ENCODE measurements around the gene CAB39L.

CAB39L gene

DNA sequence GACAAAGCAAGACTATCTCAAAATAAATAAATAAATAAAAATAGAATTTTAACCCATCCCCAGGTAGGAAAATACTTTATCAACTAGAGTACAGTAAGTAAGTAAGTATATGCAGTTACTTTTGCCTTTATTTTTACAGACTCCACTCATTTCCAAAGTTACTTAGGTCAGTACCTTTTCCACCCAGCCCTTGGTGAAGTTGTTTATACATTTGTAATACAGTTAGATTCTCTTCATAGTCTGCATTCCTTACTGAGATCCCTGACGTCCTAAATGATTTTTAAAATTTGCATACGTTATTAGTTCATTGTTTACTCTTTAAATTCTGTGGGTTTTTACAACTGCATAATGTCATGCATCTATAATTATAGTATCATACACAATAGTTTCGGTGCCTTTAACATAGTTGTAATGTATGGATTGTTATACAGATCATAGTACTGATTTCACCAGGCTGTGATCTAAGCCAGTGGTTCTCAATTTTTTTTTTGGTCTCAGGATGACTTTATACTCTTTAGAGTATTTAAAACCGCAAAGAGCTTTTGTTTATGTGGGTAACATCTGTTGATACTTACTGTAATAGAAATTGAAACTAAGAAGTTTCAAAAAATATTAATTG, 10.6 kb upstream of the CAB39L start:
- H3K9ac ChIP-seq (ENCODE audit: low read length), result peak overlapping the region; percentile 54
- WGBS, result no CpG with 5 or more reads among the region's 4 CpGs
- H3K4me3 ChIP-seq (ENCODE audit: insufficient read depth in 1 of 2, low read depth in 1 of 2, low read length in 2 of 2), result peak overlapping the region in 1 of 2 experiments; percentile 32
- H3K36me3 ChIP-seq (ENCODE audit: control insufficient read depth in 1 of 2, insufficient read depth in 2 of 2, low read depth in 1 of 2, low read length in 2 of 2), result peaks cover 0 to 13% of the 10 kb centered on the region in 2 experiments
- H4K8ac ChIP-seq (ENCODE audit: low read length), result no peak overlapping the region
- no peak overlapping the region for H2AFZ ChIP-seq (ENCODE audit: low read depth, low read length)
- no peak overlapping the region for H3K4me2 ChIP-seq (ENCODE audit: low read length, poor library complexity, severe bottlenecking)
- no peak overlapping the region for H3K14ac ChIP-seq (ENCODE audit: low read length in 2 of 2)
- no peak overlapping the region for H2BK15ac ChIP-seq (ENCODE audit: low read depth, poor library complexity, severe bottlenecking)
- no peak overlapping the region for H2AK5ac ChIP-seq (ENCODE audit: low read length, severe bottlenecking)
- H2BK12ac ChIP-seq (ENCODE audit: low read length in 2 of 2), result no peak overlapping the region
- H3K23ac ChIP-seq (ENCODE audit: low read length in 2 of 2), result no peak overlapping the region
- H3K4me1 ChIP-seq (ENCODE audit: control insufficient read depth, insufficient read depth, low read depth, low read length), result no peaks in the 10 kb centered on the region
- no peaks in the 10 kb centered on the region for H3K27me3 ChIP-seq (ENCODE audit: control insufficient read depth in 1 of 2, insufficient read depth in 1 of 2, low read length in 2 of 2)
- H3K27ac ChIP-seq (ENCODE audit: low read length, poor library complexity, severe bottlenecking), result no peak overlapping the region
- H3K4ac ChIP-seq (ENCODE audit: low read depth in 1 of 2, low read length in 2 of 2), result no peak overlapping the region
- peak; percentile 86 for DNase-seq
- no peak overlapping the region for H3K18ac ChIP-seq (ENCODE audit: low read depth in 1 of 2, low read length in 2 of 2)
- H3K79me1 ChIP-seq (replicated peaks; ENCODE audit: low read length, poor library complexity, severe bottlenecking), result no peaks in the 10 kb centered on the region
- no peak overlapping the region for H4K91ac ChIP-seq (ENCODE audit: low read length)
- no peak overlapping the region for H2BK120ac ChIP-seq (ENCODE audit: low read depth, low read length)
- no peak overlapping the region for H2BK5ac ChIP-seq (ENCODE audit: low read depth, low read length, poor library complexity, severe bottlenecking)
- no peaks in the 10 kb centered on the region for H3K9me3 ChIP-seq (ENCODE audit: control insufficient read depth, low read length)

GRCh38 chr13:49453465-49453864, 9.6 kb upstream of the CAB39L start:
- H2BK15ac ChIP-seq (ENCODE audit: low read depth, poor library complexity, severe bottlenecking), result no peak overlapping the region
- no peak overlapping the region for H3K18ac ChIP-seq (ENCODE audit: low read depth in 1 of 2, low read length in 2 of 2)
- no peak overlapping the region for H2BK5ac ChIP-seq (ENCODE audit: low read depth, low read length, poor library complexity, severe bottlenecking)
- H3K36me3 ChIP-seq (ENCODE audit: control insufficient read depth in 1 of 2, insufficient read depth in 2 of 2, low read depth in 1 of 2, low read length in 2 of 2), result peaks cover 0 to 17% of the 10 kb centered on the region in 2 experiments
- H2BK12ac ChIP-seq (ENCODE audit: low read length in 2 of 2), result no peak overlapping the region
- no peaks in the 10 kb centered on the region for H3K9me3 ChIP-seq (ENCODE audit: control insufficient read depth, low read length)
- no peak for DNase-seq
- no peak overlapping the region for H3K23ac ChIP-seq (ENCODE audit: low read length in 2 of 2)
- H3K4me1 ChIP-seq (ENCODE audit: control insufficient read depth, insufficient read depth, low read depth, low read length), result no peaks in the 10 kb centered on the region
- H2AFZ ChIP-seq (ENCODE audit: low read depth, low read length), result no peak overlapping the region
- over 99% methylated on average over 7 of the region's 7 CpGs for WGBS
- H3K9ac ChIP-seq (ENCODE audit: low read length), result no peak overlapping the region
- H2AK5ac ChIP-seq (ENCODE audit: low read length, severe bottlenecking), result no peak overlapping the region
- no peak overlapping the region for H3K4me2 ChIP-seq (ENCODE audit: low read length, poor library complexity, severe bottlenecking)
- H3K4me3 ChIP-seq (ENCODE audit: insufficient read depth in 1 of 2, low read depth in 1 of 2, low read length in 2 of 2), result no peak overlapping the region
- no peak overlapping the region for H4K91ac ChIP-seq (ENCODE audit: low read length)
- no peak overlapping the region for H3K14ac ChIP-seq (ENCODE audit: low read length in 2 of 2)
- H2BK120ac ChIP-seq (ENCODE audit: low read depth, low read length), result no peak overlapping the region
- no peaks in the 10 kb centered on the region for H3K27me3 ChIP-seq (ENCODE audit: control insufficient read depth in 1 of 2, insufficient read depth in 1 of 2, low read length in 2 of 2)
- no peak overlapping the region for H3K27ac ChIP-seq (ENCODE audit: low read length, poor library complexity, severe bottlenecking)
- H3K79me1 ChIP-seq (replicated peaks; ENCODE audit: low read length, poor library complexity, severe bottlenecking), result no peaks in the 10 kb centered on the region
- no peak overlapping the region for H4K8ac ChIP-seq (ENCODE audit: low read length)
- H3K4ac ChIP-seq (ENCODE audit: low read depth in 1 of 2, low read length in 2 of 2), result no peak overlapping the region

- Histone ChIP-seq H3K27me3 (ENCODE audit: control insufficient read depth in 1 of 2, insufficient read depth in 1 of 2, low read length in 2 of 2) (no peaks in the 10 kb centered on the region), H4K8ac (ENCODE audit: low read length) (no peak overlapping the region), H3K27ac (ENCODE audit: low read length, poor library complexity, severe bottlenecking) (no peak overlapping the region), H3K4ac (ENCODE audit: low read depth in 1 of 2, low read length in 2 of 2) (no peak overlapping the region), H3K14ac (ENCODE audit: low read length in 2 of 2) (no peak overlapping the region), H2AK5ac (ENCODE audit: low read length, severe bottlenecking) (no peak overlapping the region), H2BK12ac (ENCODE audit: low read length in 2 of 2) (no peak overlapping the region), H2BK120ac (ENCODE audit: low read depth, low read length) (no peak overlapping the region), H2AFZ (ENCODE audit: low read depth, low read length) (no peak overlapping the region), H3K4me1 (ENCODE audit: control insufficient read depth, insufficient read depth, low read depth, low read length) (no peaks in the 10 kb centered on the region), H3K18ac (ENCODE audit: low read depth in 1 of 2, low read length in 2 of 2) (no peak overlapping the region), H3K4me3 (ENCODE audit: insufficient read depth in 1 of 2, low read depth in 1 of 2, low read length in 2 of 2) (no peak overlapping the region), H3K36me3 (ENCODE audit: control insufficient read depth in 1 of 2, insufficient read depth in 2 of 2, low read depth in 1 of 2, low read length in 2 of 2) (peaks cover 0 to 17% of the 10 kb centered on the region in 2 experiments), H3K9ac (ENCODE audit: low read length) (no peak overlapping the region), H3K23ac (ENCODE audit: low read length in 2 of 2) (no peak overlapping the region), H2BK5ac (ENCODE audit: low read depth, low read length, poor library complexity, severe bottlenecking) (no peak overlapping the region), H3K9me3 (ENCODE audit: control insufficient read depth, low read length) (no peaks in the 10 kb centered on the region), H3K79me1 (replicated peaks; ENCODE audit: low read length, poor library complexity, severe bottlenecking) (no peaks in the 10 kb centered on the region), H4K91ac (ENCODE audit: low read length) (no peak overlapping the region), H2BK15ac (ENCODE audit: low read depth, poor library complexity, severe bottlenecking) (no peak overlapping the region), H3K4me2 (ENCODE audit: low read length, poor library complexity, severe bottlenecking) (no peak overlapping the region)
- WGBS, result 99% methylated on average over 5 of the region's 8 CpGs
- no peak for DNase-seq
Measured at GRCh38 chr13:49452725-49453457, 9.0 kb upstream of the CAB39L start.

GRCh38 chr13:49450105-49450819, 6.4 kb upstream of the CAB39L start:
- Histone ChIP-seq H3K9me3 (ENCODE audit: control insufficient read depth, low read length) (no peaks in the 10 kb centered on the region), H2BK15ac (ENCODE audit: low read depth, poor library complexity, severe bottlenecking) (no peak overlapping the region), H4K91ac (ENCODE audit: low read length) (no peak overlapping the region), H3K27ac (ENCODE audit: low read length, poor library complexity, severe bottlenecking) (no peak overlapping the region), H3K4me3 (ENCODE audit: insufficient read depth in 1 of 2, low read depth in 1 of 2, low read length in 2 of 2) (no peak overlapping the region), H3K79me1 (replicated peaks; ENCODE audit: low read length, poor library complexity, severe bottlenecking) (peaks cover 2% of the 10 kb centered on the region), H3K36me3 (ENCODE audit: control insufficient read depth in 1 of 2, insufficient read depth in 2 of 2, low read depth in 1 of 2, low read length in 2 of 2) (peaks cover 0 to 17% of the 10 kb centered on the region in 2 experiments), H2BK120ac (ENCODE audit: low read depth, low read length) (no peak overlapping the region), H2BK5ac (ENCODE audit: low read depth, low read length, poor library complexity, severe bottlenecking) (no peak overlapping the region), H3K4ac (ENCODE audit: low read depth in 1 of 2, low read length in 2 of 2) (no peak overlapping the region), H3K14ac (ENCODE audit: low read length in 2 of 2) (no peak overlapping the region), H4K8ac (ENCODE audit: low read length) (no peak overlapping the region), H3K27me3 (ENCODE audit: control insufficient read depth in 1 of 2, insufficient read depth in 1 of 2, low read length in 2 of 2) (no peaks in the 10 kb centered on the region), H3K18ac (ENCODE audit: low read depth in 1 of 2, low read length in 2 of 2) (no peak overlapping the region), H3K9ac (ENCODE audit: low read length) (no peak overlapping the region), H2AK5ac (ENCODE audit: low read length, severe bottlenecking) (no peak overlapping the region), H2AFZ (ENCODE audit: low read depth, low read length) (no peak overlapping the region), H3K4me2 (ENCODE audit: low read length, poor library complexity, severe bottlenecking) (no peak overlapping the region), H2BK12ac (ENCODE audit: low read length in 2 of 2) (no peak overlapping the region), H3K4me1 (ENCODE audit: control insufficient read depth, insufficient read depth, low read depth, low read length) (no peaks in the 10 kb centered on the region), H3K23ac (ENCODE audit: low read length in 2 of 2) (no peak overlapping the region)
- no peak for DNase-seq
- WGBS, result 75% methylated on average over 1 of the region's 3 CpGs
